CD4-positive, alpha-beta T cell (primary cell): ENCODE data around the gene FAM3A. TPM values are rescaled to one million over a fixed set of nuclear protein-coding genes. Genes with fewer than 3 reads are reported as not detected.

ENCODE experiments used
- ATAC-seq: fragments of 200-7000 bp; cut with Tn5 transposase; one replicate; pipeline ENCODE4 v1.10.0; 2022; ENCODE audit warnings: mild to moderate bottlenecking; ENCODE audit not compliant: poor library complexity
- CTCF ChIA-PET: fragments of 350-600 bp; sonication (Branson Sonifier 250); formaldehyde crosslinking; loops from one replicate; lab custom pipeline; 2021; ENCODE audit warnings: antibody characterized with exemption, inconsistent platforms; lab: Charles Lee
- POLR2A ChIA-PET: fragments of 350-600 bp; sonication (Branson Sonifier 250); formaldehyde crosslinking; loops from one replicate; lab custom pipeline; 2021; ENCODE audit warnings: antibody characterized with exemption, inconsistent platforms; lab: Charles Lee
- DNase-seq, 14 experiments: peaks; one replicate each; pipeline ENCODE4 v3.0.0-alpha.2; 2013 to 2020; ENCODE audit warnings: mixed read lengths in 2 of 14
- H3K27ac ChIP-seq, 2 donors: one replicate each; pipeline versions ENCODE4 v1.5.1 to v1.7.0; 2013; ENCODE audit warnings: low read length in 2 of 2, low read depth in 1 of 2, mild to moderate bottlenecking in 1 of 2
- H3K27me3 ChIP-seq, 2 experiments: 1 replicate in 1 of 2; 2 replicates in 1 of 2; pipeline versions ENCODE4 v1.6.1 to v1.7.0; 2013; ENCODE audit warnings: low read length in 2 of 2, control low read depth in 1 of 2, mild to moderate bottlenecking in 1 of 2, moderate library complexity in 1 of 2; ENCODE audit not compliant: insufficient read depth in 2 of 2, control insufficient read depth in 1 of 2
- H3K36me3 ChIP-seq: one replicate; pipeline ENCODE4 v1.6.1; 2013; ENCODE audit warnings: low read length, control low read depth; ENCODE audit not compliant: insufficient read depth
- H3K4me1 ChIP-seq: one replicate; pipeline ENCODE4 v1.6.1; 2013; ENCODE audit warnings: low read length, control low read depth; ENCODE audit not compliant: insufficient read depth
- H3K4me3 ChIP-seq: one replicate; pipeline ENCODE4 v1.5.1; 2013; ENCODE audit warnings: mild to moderate bottlenecking, low read length, moderate library complexity
- H3K9me3 ChIP-seq, 2 experiments: 1 replicate in 1 of 2; 2 replicates in 1 of 2; pipeline versions ENCODE4 v1.6.1 to v1.7.0; 2013; ENCODE audit warnings: low read length in 2 of 2, mild to moderate bottlenecking in 2 of 2, control low read depth in 1 of 2, moderate library complexity in 1 of 2; ENCODE audit not compliant: control insufficient read depth in 1 of 2, insufficient read depth in 1 of 2
- H3K27ac Mint-ChIP-seq: one replicate; pipeline ENCODE4 v1.8.0; 2020; ENCODE audit warnings: mixed read lengths
- H3K27me3 Mint-ChIP-seq: one replicate; pipeline ENCODE4 v1.8.0; 2021; ENCODE audit warnings: mixed read lengths
- H3K36me3 Mint-ChIP-seq: one replicate; pipeline ENCODE4 v1.8.0; 2021; ENCODE audit warnings: low read depth, mixed read lengths
- H3K4me1 Mint-ChIP-seq: one replicate; pipeline ENCODE4 v1.8.0; 2021; ENCODE audit warnings: low read depth, mixed read lengths
- H3K4me3 Mint-ChIP-seq: one replicate; pipeline ENCODE4 v1.8.0; 2020; ENCODE audit warnings: mild to moderate bottlenecking, mixed read lengths
- H3K9me3 Mint-ChIP-seq: one replicate; pipeline ENCODE4 v1.8.0; 2020; ENCODE audit warnings: mixed read lengths
- CTCF ChIP-seq: fragments of 200-600 bp; IDR thresholded peaks from one replicate; pipeline ENCODE4 v1.8.0; 2022; ENCODE audit warnings: antibody characterized with exemption, mild to moderate bottlenecking
- intact Hi-C, 2 experiments: fragments of 100-400 bp; cut with DNase I in 1 of 2; cut with micrococcal nuclease in 1 of 2; formaldehyde crosslinking; loops; one replicate each; pipeline versions ENCODE4 v1.15.1 to v1.9.0; 2023 to 2025; cut with DNase I, micrococcal nuclease
- total RNA-seq, 174 experiments: library from RNA in 2 of 174; stranded (reverse) in 2 of 174; gene quantifications; one replicate each; pipeline ENCODE4 v1.2.3 and lab custom pipeline; 2021 to 2026

FAM3A gene
- total RNA-seq, 2 experiments from 2014 or later: 36.1 to 38.2 TPM

- H3K27me3 Mint-ChIP-seq: no peaks in the 10 kb centered on the region
- H3K9me3 Mint-ChIP-seq: no peaks in the 10 kb centered on the region
- H3K4me3 ChIP-seq: peak overlapping the region; percentile 50
- no peak for TF ChIP-seq CTCF
- no peaks in the 10 kb centered on the region for H3K27me3 ChIP-seq
- peaks cover 17% of the 10 kb centered on the region for H3K36me3 Mint-ChIP-seq
- no peaks in the 10 kb centered on the region for H3K9me3 ChIP-seq
- peaks cover 13% of the 10 kb centered on the region for H3K36me3 ChIP-seq
- H3K27ac ChIP-seq: no peak overlapping the region
- ChIA-PET POLR2A (interaction anchor here (0.8 to 1.7 kb wide), 7 partner anchors 16 to 59 kb away, joined by 4 to 8 read pairs (median 5); partner anchors contain the start of genes RPL10, SLC10A3 and UBL4A), CTCF (no interaction called here)
- H3K27ac Mint-ChIP-seq: peak overlapping the region; percentile 83
- DNase-seq (peak in 13 of 14 experiments; percentile 24 to 85 (median 60)), ATAC-seq (peak; percentile 59)
- intact Hi-C loops: loop anchor here in 1 of 2 experiments (1.0 to 2.0 kb wide), 3 partner anchors 21 to 33 kb away; partner anchors contain the start of genes GDI1 and SLC10A3
- H3K4me3 Mint-ChIP-seq: peak overlapping the region; percentile 92
- H3K4me1 ChIP-seq: peaks cover 23% of the 10 kb centered on the region
- peaks cover 11% of the 10 kb centered on the region for H3K4me1 Mint-ChIP-seq
Measured at GRCh38 chrX:154457491-154458115, 58.4 kb downstream of the FAM3A start.

Other genes with a start within 250 kb of the FAM3A start
- not detected for gene TEX28, start 221.1 kb downstream of the FAM3A start, total RNA-seq
- gene TKTL1, start 220.4 kb downstream of the FAM3A start, total RNA-seq: 1 to 10 TPM; 1.7 to 2.3 TPM
- gene FLNA, start 141.6 kb downstream of the FAM3A start, total RNA-seq: 1,000 to 10,000 TPM; 1,012 to 1,022 TPM
- 100 to 1,000 TPM; 164 to 178 TPM for gene EMD, start 136.9 kb downstream of the FAM3A start, total RNA-seq
- gene RPL10, start 117.9 kb downstream of the FAM3A start, total RNA-seq: 1,000 to 10,000 TPM; 5,036 to 5,204 TPM
- 10 to 100 TPM; 16.0 to 18.4 TPM for gene DNASE1L1, start 107.0 kb downstream of the FAM3A start, total RNA-seq
- gene TAFAZZIN, start 104.7 kb downstream of the FAM3A start, total RNA-seq: 10 to 100 TPM; 72.8 to 78.5 TPM
- gene ATP6AP1, start 87.6 kb downstream of the FAM3A start, total RNA-seq: 10 to 100 TPM; 31.4 to 40.8 TPM
- gene GDI1, start 79.1 kb downstream of the FAM3A start, total RNA-seq: 100 to 1,000 TPM; 144 to 145 TPM
- 10 to 100 TPM; 42.3 to 49.4 TPM for gene FAM50A, start 72.1 kb downstream of the FAM3A start, total RNA-seq
- gene PLXNA3, start 58.0 kb downstream of the FAM3A start, total RNA-seq: 10 to 100 TPM; 35.1 to 38.1 TPM
- 1 to 10 TPM; 5.7 to 6.6 TPM for gene LAGE3, start 37.0 kb downstream of the FAM3A start, total RNA-seq
- gene UBL4A, start 29.6 kb downstream of the FAM3A start, total RNA-seq: 1 to 10 TPM; 6.6 to 8.9 TPM
- 10 to 100 TPM; 15.7 to 16.4 TPM for gene SLC10A3, start 25.6 kb downstream of the FAM3A start, total RNA-seq
- gene G6PD, start 30.6 kb upstream of the FAM3A start, total RNA-seq: 10 to 100 TPM; 17.4 to 20.3 TPM
- gene IKBKG, start 31.4 kb upstream of the FAM3A start, total RNA-seq: 10 to 100 TPM; 26.2 to 27.2 TPM
- gene CTAG1A, start 68.9 kb upstream of the FAM3A start, total RNA-seq: not detected
- gene CTAG1B, start 103.0 kb upstream of the FAM3A start, total RNA-seq: not detected
- gene CTAG2, start 137.3 kb upstream of the FAM3A start, total RNA-seq: not detected
- gene GAB3, start 234.8 kb upstream of the FAM3A start, total RNA-seq: 1 to 10 TPM; 3.4 to 3.5 TPM
- 10 to 100 TPM; 51.7 to 58.6 TPM for gene DKC1, start 246.6 kb upstream of the FAM3A start, total RNA-seq